LoVo (cell line): Measurements from ENCODE around the gene OVCA2.
A peak's percentile ranks its signal among the peaks of the same experiment; 100 is the strongest.
"Not testable (repeated sequence)": the region's sequence is repeated elsewhere in the genome, so short reads cannot be mapped to it uniquely, and the experiment has no call there.

Experiments
- DNase-seq: peaks from one replicate; pipeline ENCODE4 v3.0.0-alpha.2; 2016; ENCODE audit warnings: low spot score

The OVCA2 gene

GRCh38 chr17:2041561-2042389 lies at the start of gene OVCA2:
OVCA2 (plus strand) TSS chr17:2042022; CDS start chr17:2042048, 26 bp downstream.
- DNase-seq: peak; percentile 97

GRCh38 chr17:1992541-1992940 lies 49.3 kb upstream of the OVCA2 start:
- DNase-seq: no peak

DNA sequence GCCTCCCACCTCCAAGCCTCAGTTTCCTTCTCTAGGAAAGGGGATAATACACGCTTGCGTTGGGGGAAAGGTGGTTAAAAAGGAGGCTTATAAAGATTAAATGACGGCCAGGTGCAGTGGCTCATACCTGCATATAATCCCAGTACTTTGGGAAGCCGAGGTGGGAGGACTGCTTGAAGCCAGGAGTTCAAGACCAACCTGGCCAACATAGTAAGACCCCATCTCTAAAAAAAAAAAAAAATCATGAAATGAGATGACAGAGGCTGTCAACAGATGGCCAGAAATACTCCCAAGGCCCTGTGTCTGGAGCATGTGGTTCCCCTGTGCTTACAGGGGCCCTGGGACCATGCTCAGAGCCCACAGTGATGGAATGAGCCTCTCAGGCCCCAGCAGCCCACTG lies 47.1 kb upstream of the OVCA2 start:
- no peak for DNase-seq

GRCh38 chr17:1995321-1995892 lies 46.4 kb upstream of the OVCA2 start:
- DNase-seq: no peak

DNA sequence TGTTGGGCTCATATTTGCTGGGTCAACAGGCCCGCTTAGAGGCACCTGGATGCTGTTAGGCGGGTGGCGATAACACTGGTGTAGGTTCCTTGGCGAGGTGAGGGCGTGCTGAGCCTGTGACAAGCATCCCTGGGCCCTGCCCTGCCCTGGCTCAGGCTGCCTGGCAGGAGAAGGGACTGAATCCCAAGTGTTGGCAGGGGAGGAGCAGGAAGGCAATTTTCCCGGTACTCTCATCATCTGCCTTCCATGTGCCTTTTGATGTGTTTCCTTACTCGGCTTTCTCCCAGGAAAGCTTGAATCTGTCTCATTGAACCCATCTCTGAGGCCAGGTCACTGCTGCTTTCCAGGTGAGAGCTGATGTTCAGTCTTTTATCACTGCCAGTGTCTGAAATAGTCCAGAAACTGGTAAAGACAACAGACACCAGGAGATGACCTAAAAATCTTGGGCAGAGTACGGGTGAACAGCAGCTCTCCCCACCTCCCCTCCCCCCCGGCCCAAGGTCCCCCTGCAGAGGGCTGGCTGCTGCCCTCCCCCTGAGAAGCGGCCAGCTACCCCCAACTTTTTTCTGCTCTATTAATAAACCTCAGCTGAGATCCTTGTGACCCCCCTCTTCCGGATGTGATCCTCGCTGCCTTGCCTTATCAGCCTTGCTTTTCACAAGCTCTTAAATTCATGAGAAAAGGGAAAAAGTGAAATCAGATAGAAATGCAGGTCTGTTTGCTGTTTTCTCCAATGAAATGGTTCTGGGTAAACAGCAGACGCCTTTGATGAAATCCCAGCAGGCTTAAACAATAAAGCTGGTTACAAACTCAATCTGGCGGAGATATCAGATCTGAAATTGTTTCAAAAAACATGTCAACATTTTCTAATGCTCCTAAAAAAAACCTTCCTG lies 45.7 kb upstream of the OVCA2 start:
- no peak for DNase-seq

GRCh38 chr17:1996800-1997288 lies 45.0 kb upstream of the OVCA2 start:
- DNase-seq: no peak

- peak; percentile 13 for DNase-seq
Measured at GRCh38 chr17:1997289-1997926, 44.4 kb upstream of the OVCA2 start.

DNA sequence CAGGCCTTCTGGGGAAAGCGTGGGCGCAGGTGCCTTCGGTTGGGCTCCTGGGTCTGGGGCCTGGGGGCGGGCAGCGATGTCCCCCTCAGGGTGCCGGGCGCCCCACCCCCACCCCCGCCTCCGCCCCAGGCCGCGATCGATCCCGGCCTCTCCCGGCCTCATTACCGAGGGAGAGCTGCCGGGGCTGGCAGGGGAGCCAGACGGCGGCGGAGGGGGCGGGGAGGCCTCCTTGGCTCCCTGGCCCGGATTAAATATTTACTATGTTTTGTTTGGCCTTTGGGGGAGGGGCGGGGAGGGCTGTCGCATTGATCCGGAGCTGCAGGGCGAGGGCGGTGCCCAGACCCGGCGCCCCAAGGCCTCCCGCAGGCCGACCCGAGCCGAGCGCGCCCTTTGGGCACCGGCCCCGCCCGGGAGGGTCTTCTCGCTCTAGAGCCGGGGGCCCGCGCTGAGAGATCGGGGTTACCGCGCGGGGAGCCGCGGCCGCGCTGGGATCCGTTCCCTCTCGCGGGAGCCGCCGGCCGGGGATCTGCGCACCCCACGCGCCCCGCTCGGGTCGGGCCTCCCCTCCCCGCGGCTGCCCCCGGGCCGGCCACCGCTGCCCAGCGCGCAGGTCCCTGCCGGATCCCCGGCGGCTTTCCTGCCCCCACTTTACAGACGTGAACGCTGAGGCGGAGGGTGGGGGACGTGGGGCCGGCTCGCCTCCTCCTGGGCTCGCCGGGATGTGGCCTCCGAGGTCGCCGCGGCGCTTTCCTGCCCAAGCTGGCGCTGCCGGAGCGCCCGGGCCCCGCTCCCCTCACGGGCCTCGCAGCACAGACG lies 43.7 kb upstream of the OVCA2 start:
- DNase-seq: peak; percentile 59

GRCh38 chr17:1999557-2000251 lies 42.1 kb upstream of the OVCA2 start:
- no peak for DNase-seq

DNA sequence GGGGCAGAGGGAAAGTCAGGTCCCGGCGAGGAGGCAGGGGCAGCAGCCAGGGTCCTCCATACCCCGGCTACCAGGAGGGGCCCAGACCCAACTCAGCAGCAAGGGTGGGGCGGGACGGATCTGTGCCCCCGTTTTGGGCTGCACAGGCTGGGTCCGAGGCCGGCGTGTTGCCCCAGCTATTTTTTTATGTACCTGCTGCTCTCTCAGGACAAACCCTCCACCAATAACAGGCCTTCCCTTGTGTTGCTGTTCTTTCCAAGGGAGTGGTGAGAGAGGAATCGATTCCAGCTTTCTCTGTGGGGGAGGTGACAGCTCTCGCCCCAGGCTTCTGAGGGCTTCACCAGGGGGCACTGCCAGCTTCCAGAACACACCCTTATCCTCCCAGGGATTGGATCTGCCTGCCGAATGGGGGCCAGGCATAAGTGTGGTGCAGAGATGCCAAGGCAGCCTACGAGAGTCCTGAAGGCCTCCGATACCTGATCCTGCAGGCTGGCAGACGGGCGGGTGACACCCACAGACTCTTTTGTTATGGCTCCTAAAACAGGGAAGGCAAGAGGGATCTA lies 39.0 kb upstream of the OVCA2 start:
- DNase-seq: no peak

DNA sequence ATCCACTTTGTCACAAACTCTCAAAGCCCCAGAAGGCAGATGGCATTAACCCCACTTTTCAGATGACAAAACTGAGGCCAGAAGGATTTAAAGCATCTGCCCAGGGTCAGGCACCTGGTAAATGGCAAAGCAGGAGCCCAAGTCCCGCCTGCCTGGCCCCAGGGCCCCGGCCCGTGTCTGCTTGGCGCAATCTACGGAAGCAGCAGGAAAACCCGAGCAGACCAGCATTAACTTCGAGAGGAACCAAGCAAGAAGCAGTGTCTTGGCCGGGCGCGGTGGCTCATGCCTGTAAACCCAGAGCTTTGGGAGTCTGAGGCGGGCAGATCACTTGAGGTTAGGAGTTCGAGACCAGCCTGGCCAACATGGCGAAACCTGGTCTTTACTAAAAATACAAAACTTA lies 38.3 kb upstream of the OVCA2 start:
- DNase-seq: no peak

- DNase-seq: no peak
Measured at GRCh38 chr17:2004435-2004952, 37.3 kb upstream of the OVCA2 start.

GRCh38 chr17:2008332-2009126 lies 33.3 kb upstream of the OVCA2 start:
- no peak for DNase-seq

GRCh38 chr17:2009737-2010136 lies 32.1 kb upstream of the OVCA2 start:
- no peak for DNase-seq

DNA sequence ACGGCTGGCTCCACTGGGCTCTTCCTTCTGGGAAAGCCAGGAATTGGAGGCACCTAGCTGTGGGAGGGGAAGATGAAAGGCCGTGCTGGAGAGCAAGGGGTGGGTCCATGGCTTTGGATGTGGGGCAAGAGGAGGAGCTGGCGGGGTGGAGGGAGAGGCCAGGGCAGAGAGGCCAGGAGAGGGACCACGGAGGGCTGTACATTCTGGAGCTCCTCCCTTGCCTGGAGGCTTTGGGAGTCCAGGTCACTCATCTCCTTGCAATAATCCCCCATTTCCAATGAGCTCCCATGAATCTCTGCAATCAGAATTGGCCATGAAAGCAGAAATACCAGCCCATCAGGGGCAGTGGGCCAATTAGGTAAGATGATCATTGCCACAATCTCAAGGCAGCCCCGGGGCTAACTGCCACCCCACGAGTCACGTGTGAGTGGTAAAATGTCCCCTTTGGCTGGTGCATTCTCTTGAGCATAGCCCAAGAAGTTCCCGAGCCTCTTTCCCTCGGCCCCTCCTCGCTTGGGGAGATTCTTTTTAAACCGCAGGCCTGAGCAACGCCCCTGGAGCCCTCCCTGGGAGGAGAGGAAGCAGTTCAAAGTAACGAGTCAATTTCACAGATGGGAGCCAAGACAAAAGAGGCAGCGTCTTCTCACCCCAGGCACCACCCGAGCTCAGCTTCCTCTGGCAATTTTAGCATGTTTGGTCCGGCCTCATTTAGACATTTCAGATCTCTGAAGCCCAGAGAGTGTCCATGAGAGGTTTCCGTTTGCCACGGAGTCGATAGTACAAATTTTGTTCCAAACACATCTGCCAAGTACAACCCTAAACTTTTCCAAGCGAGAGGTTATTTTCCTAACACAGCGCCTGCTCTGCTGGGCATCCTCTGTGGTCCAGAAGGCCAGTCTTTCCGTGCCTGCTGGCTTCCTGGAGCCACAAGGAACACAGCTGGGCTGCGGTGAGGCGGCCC lies 30.1 kb upstream of the OVCA2 start:
- peak; percentile 53 for DNase-seq

- no peak for DNase-seq
Measured at GRCh38 chr17:2012499-2012898, 29.3 kb upstream of the OVCA2 start.

DNA sequence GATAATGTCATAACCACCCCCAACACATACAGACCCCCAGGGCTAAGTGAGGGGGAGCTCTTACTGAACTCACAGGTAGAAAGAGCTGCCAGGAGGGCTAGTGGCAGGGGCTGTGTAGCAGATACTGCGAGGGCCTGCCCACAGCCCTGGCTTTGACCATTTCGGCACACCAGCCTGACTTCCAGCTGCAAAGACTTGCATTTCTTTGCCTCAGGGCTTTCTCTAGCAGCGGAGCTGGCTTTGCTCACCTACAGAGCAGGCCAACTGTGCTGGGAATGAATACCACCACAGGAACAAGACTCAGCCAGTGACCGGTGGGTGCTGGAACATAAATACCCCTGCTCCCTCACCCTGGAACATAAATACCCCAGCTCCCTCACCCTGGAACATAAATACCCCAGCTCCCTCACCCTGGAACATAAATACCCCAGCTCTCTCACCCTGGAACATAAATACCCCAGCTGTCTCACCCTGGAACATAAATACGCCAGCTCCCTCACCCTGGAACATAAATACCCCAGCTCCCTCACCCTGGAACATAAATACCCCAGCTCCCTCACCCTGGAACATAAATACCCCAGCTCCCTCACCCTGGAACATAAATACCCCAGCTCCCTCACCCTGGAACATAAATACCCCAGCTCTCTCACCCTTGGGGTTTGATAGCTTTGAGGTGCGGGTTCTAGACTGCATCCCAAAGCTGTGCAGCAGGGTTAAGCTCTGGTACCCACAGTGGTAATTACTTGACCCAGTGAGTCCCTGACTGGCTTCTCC lies 28.4 kb upstream of the OVCA2 start:
- DNase-seq: not testable (repeated sequence)
